Measurements from ENCODE around the gene FAHD2B.
"Not testable (repeated sequence)": the region's sequence is repeated elsewhere in the genome, so short reads cannot be mapped to it uniquely, and the experiment has no call there.

DNA sequence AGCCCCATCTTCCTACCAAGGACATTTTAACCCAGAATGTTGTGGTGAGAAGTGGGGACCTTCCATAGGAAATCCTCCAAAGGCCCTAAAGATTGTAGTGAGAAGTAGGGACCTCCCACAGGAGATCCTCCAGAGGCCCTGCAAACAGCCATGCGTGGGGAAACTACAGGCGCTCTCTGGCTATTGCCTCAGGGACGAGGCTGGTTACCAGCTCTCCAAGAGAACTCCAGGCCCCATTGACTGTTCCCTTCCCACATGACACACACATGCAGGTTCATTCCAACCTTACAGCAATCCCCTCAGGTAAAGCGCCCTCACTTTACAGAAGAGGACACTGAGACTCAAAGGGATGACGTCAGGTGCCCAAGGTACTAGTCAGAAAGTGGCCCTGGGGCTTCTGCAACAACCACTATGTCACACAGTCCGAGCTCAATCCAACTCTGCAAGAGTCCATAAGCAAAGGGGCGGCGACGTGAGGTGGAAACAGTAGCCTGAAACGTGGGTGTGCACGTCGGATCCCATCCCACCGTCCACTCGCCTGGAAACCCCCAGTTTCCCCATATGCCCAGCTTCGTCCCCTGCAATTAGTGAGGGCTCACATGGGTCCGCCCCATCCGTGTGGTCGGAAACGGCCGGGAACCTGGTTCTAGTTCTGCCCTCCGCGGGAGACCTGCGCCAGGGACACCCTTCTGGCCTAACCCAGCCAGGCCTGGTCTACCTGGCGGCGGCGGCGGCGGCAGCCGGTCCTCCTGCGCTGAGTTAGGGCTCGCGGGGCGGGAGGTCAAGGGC is 505 bp downstream of the FAHD2B start:
- TF ChIP-seq, protein P1, sequence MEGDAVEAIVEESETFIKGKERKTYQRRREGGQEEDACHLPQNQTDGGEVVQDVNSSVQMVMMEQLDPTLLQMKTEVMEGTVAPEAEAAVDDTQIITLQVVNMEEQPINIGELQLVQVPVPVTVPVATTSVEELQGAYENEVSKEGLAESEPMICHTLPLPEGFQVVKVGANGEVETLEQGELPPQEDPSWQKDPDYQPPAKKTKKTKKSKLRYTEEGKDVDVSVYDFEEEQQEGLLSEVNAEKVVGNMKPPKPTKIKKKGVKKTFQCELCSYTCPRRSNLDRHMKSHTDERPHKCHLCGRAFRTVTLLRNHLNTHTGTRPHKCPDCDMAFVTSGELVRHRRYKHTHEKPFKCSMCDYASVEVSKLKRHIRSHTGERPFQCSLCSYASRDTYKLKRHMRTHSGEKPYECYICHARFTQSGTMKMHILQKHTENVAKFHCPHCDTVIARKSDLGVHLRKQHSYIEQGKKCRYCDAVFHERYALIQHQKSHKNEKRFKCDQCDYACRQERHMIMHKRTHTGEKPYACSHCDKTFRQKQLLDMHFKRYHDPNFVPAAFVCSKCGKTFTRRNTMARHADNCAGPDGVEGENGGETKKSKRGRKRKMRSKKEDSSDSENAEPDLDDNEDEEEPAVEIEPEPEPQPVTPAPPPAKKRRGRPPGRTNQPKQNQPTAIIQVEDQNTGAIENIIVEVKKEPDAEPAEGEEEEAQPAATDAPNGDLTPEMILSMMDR (conservative IDR thresholded peaks at IDR 0.05 in 1 of 2, IDR thresholded peaks at IDR 0.05 in 1 of 2; ENCODE audit: low read depth in 1 of 2, low read length in 2 of 2), result not testable (repeated sequence)
- TF ChIP-seq EZH2 (IDR thresholded peaks at IDR 0.05; ENCODE audit: low read length, missing control alignments), result not testable (repeated sequence)

All from fibroblast of lung (primary cell).